Keratinocyte (primary cell): ENCODE measurements around the gene CFAP43.

Experiments used
- CTCF ChIP-seq, 3 experiments: IDR thresholded peaks in 1 of 3; conservative IDR thresholded peaks in 1 of 3; optimal IDR thresholded peaks in 1 of 3; 2 replicates in 2 of 3; 3 replicates in 1 of 3; pipeline versions ENCODE3 to v1.5.1; 2011; ENCODE audit warnings: low read length in 3 of 3, mild to moderate bottlenecking in 3 of 3, moderate library complexity in 2 of 3, control low read depth in 1 of 3, inconsistent platforms in 1 of 3; ENCODE audit not compliant: insufficient read depth in 2 of 3; ENCODE audit errors: extremely low read depth in 1 of 3
- EZH2 ChIP-seq: IDR thresholded peaks from one replicate; pipeline ENCODE4 v1.6.1; 2012; ENCODE audit warnings: inconsistent platforms, mild to moderate bottlenecking, low read length, moderate library complexity

GRCh38 chr10:104081998-104082397, 150.2 kb downstream of the CFAP43 start:
- TF ChIP-seq CTCF (optimal IDR thresholded peaks at IDR 0.05 in 1 of 3, IDR thresholded peaks at IDR 0.05 in 1 of 3, conservative IDR thresholded peaks at IDR 0.05 in 1 of 3; ENCODE audit: extremely low read depth in 1 of 3, insufficient read depth in 2 of 3, low read length in 3 of 3) (no peak), EZH2 (no peak)
